ENCODE results near the gene SLC34A3.

SLC34A3 gene

GRCh38 chr9:137218754-137219271 lies 11.9 kb upstream of the SLC34A3 start:
- DNase-seq: no peak

GRCh38 chr9:137219757-137220316 lies 10.9 kb upstream of the SLC34A3 start:
- DNase-seq: no peak

GRCh38 chr9:137220317-137221094 lies 10.2 kb upstream of the SLC34A3 start:
- DNase-seq: no peak

GRCh38 chr9:137221095-137221505 lies 9.6 kb upstream of the SLC34A3 start:
- DNase-seq: no peak

GRCh38 chr9:137221506-137222111 lies 9.1 kb upstream of the SLC34A3 start:
- DNase-seq: no peak

GRCh38 chr9:137222190-137223077 lies 8.3 kb upstream of the SLC34A3 start, which contains the start of gene RNF208:
Gene RNF208, minus strand, starts transcription at chr9:137222240. Its CDS starts 1,028 bp downstream, at chr9:137221212.
- DNase-seq: no peak

GRCh38 chr9:137223078-137223970 lies 7.4 kb upstream of the SLC34A3 start:
- peak; percentile 82 for DNase-seq

GRCh38 chr9:137224830-137225694 lies 5.6 kb upstream of the SLC34A3 start, which contains the start of gene CYSRT1:
Gene CYSRT1, plus strand, starts transcription at chr9:137225174. Its CDS starts 448 bp downstream, at chr9:137225622.
- no peak for DNase-seq

GRCh38 chr9:137225699-137226331 lies 4.9 kb upstream of the SLC34A3 start:
- no peak for DNase-seq

- no peak for DNase-seq
Observed at GRCh38 chr9:137226338-137227053, 4.2 kb upstream of the SLC34A3 start.

GRCh38 chr9:137227054-137227852 lies 3.4 kb upstream of the SLC34A3 start, which contains the start of gene RNF224:
Gene RNF224, plus strand, starts transcription at chr9:137227502. Its CDS starts 834 bp downstream, at chr9:137228336.
- peak; percentile 23 for DNase-seq

GRCh38 chr9:137227853-137228505 lies 2.7 kb upstream of the SLC34A3 start:
- no peak for DNase-seq

GRCh38 chr9:137228506-137228967 lies 2.2 kb upstream of the SLC34A3 start:
- no peak for DNase-seq

- no peak for DNase-seq
Observed at GRCh38 chr9:137228968-137229896, 1.5 kb upstream of the SLC34A3 start.

- no peak for DNase-seq
Observed at GRCh38 chr9:137229903-137230704, 597 bp upstream of the SLC34A3 start.
